Epithelial cell of prostate (primary cell): ENCODE results near the gene TNK2.
"Not testable (repeated sequence)": the region's sequence is repeated elsewhere in the genome, so short reads cannot be mapped to it uniquely, and the experiment has no call there.

Experiments used
- DNase-seq: peaks from one replicate; pipeline ENCODE4 v3.0.0-alpha.2; 2011; ENCODE audit warnings: low read depth, low spot score
- H3K27ac ChIP-seq: fragments of 450-650 bp; 2 replicates; pipeline ENCODE4 v1.5.1; 2017; ENCODE audit warnings: mild to moderate bottlenecking

TNK2 gene

DNA sequence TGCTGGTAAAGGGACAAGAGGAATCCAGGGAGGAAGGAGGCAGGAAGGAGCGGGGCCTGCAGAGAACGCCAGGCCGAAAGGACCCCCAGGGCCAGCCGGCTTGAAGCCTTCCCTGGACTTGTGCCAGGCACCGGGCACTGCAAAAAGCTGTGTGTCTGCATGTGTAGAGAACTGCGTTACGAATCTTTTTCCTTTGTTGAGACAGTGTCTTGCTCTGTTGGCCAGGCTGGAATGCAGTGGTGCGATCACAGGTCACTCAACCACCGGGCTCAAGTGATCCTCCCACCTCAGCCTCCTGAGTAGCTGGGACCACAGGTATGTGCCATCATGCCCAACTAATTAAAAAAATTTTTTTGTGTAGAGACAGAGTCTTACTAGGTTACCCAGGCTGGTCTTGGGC is 79.6 kb downstream of the TNK2 start:
- no peak overlapping the region for H3K27ac ChIP-seq
- DNase-seq: no peak

DNA sequence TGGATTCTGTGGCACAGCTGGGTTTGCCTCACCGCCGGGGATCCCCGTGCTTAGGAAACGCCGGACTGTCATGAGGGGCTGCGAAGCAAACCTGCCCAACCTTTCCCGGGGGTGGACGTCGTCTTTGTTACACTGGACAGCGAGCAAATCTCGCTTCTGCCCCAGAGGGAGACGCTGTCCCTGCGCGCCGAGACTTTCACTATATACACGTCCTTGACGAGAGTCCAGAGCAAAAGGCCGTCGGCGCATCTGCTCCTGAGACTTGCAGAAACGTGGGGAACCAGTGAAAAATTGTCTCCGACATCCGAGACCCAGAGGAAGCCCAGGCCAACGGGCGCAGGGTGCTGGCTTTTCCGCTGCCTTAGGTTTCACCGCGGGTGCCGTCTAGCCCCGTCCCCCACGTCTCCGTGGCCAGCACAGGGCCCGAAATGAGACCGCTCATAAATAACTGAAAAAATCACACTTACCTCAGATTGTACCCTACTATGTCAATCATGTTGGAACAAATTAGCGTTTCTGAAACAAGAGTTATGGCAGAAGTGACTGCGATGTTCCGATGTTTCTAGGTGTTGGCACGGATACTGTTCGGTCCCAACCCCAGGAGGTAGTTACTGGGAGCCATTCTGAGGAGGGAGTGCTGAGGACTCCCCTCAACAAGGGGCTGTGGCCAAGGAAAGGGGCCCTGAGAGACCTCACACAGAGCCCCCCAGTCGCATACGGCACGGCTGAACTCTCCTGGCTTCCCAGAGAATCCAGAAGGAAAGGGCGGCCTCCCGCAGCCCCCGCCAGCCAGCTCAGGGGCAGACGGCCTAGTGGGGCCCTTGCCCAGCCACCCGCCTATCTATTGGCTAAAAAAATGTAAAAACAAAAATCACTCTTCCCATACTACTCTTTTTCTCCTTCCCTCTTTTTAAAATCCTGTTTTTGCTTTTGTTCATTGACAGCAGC is 82.2 kb downstream of the TNK2 start:
- H3K27ac ChIP-seq: no peak overlapping the region
- DNase-seq: no peak

DNA sequence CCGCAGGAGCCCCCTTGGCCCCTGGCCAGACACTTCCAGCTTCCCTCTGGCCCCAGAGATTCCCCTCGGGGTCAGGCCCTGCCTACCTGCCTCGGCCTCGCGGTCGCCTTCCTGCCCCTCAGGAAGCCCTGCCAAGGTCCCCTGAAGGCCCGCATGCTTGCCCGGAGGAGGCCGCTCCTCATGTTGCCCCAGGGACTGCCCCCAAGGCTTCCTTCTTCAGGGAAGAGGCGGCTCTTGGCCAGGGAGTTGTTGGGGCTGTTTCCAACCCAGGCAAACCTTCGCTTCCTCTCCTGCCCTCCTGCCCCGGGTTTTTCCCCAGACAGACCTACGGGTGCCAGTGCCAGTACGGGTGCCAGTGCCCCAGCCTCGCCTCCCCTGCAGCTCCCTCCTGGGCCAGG is 83.2 kb downstream of the TNK2 start:
- no peak overlapping the region for H3K27ac ChIP-seq
- no peak for DNase-seq

DNA sequence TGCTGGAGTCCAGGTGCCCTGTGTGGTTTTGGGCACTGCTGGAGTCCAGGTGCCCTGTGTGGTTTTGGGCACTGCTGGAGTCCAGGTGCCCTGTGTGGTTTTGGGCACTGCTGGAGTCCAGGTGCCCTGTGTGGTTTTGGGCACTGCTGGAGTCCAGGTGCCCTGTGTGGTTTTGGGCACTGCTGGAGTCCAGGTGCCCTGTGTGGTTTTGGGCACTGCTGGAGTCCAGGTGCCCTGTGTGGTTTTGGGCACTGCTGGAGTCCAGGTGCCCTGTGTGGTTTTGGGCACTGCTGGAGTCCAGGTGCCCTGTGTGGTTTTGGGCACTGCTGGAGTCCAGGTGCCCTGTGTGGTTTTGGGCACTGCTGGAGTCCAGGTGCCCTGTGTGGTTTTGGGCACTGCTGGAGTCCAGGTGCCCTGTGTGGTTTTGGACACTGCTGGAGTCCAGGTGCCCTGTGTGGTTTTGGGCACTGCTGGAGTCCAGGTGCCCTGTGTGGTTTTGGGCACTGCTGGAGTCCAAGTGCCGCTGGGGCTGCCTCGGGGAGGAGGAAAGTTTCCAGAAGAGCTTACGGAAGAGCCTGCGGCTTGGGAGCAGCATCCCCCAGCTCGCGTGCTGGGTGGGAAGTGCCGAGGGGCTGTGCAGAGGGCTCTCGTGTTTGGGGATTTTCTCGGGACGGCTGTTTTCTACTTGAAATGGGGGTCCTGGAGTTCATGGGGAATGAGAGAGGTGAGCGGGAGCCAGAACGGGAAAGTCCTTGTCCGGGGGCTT is 83.7 kb downstream of the TNK2 start:
- H3K27ac ChIP-seq, DNase-seq: not testable (repeated sequence)

DNA sequence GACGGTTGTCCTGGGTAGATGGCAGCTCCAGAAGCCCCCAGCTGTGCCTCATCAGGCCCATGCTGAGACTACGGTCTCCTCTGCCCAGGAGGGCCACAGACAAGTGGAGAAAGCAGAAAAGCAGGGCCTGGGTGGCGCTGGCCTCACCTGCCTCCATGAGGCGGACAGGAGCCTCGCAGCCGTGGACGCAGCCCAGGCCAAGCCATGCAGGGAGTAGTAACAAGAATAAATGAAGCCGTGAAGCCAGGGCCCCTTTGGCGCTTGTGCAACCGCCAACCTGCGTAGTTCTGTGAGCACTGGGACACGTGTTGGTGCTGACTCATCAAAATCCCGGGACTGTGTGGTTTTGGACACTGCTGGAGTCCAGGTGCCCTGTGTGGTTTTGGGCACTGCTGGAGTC is 84.4 kb downstream of the TNK2 start:
- no peak for DNase-seq
- no peak overlapping the region for H3K27ac ChIP-seq

DNA sequence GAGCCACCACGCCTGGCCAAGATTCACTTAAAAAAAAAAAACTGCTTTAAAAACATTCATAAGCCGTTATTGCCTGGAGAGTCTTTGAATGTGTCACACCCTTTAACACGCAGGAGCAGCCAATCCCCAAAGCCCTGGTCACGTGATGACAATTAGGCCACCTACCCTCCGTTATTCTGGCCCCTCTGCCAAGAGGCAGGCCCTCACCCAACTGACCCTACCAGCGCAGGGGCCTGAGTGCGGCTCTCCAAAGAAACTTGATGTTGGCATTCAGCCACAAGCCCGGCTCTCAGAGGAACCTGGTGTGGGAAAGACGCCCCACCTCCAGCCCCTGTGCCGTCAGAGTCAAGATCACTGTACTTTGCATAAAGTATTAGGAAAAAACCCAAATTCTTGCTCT is 85.1 kb downstream of the TNK2 start:
- DNase-seq: no peak
- H3K27ac ChIP-seq: no peak overlapping the region

DNA sequence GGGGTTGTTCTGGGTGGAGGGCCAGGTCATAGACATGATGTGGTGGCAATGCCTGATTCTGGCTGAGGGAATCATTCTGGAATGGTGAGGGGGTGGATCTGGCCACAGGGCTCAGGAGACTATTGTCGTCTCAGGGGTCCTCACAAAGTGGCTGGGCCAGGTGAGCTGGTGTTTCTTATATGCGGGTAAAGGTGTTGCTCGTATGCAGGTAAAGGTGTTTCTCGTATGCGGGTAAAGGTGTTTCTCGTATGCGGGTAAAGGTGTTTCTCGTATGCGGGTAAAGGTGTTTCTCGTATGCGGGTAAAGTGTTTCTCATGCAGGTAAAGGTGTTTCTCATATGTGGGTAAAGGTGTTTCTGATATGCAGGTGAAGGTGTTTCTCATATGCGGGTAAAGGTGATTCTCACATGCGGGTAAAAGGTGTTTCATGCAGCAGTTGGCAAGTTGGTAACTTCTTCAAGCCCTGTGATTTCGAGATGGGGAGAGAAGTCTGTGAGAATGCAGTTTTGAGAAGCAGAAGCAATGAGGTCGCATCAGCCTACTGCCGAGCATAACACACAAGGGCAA is 86.1 kb downstream of the TNK2 start:
- DNase-seq: no peak
- H3K27ac ChIP-seq: no peak overlapping the region

DNA sequence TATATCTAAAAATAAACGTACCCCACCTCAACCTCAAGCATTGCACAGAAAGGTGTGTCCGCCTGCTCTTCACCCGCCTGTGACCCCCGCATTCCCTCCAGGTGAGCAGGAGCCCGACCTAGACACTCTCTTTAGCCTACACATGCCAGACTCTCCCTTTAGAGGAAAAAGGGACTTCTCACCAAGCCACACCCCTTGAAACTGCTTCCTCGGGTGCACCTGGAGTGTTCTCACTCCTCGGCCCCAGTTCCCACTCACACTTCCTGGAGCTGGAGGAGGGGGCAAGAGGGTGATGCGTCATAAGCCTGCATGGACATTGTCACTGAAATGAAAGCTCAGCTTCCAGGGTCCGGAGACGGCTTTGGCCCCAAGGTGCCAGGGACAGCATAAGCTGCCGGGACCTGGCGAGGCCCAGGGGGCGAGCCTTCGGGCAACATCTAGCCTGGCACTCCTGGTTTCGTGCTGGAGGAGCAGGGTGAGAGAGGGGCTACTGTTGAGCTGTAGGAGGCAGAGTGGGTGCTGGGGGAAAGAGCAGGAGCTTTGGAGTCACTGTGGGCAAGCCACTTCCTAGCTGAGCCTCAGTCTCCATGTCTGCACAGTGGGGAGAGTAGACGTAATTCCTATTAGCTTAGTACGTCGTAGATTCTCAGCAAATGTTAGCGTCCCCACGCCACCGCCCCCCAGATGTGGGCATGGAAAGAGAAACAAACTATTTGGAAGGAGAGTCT is 86.8 kb downstream of the TNK2 start:
- H3K27ac ChIP-seq: no peak overlapping the region
- no peak for DNase-seq

DNA sequence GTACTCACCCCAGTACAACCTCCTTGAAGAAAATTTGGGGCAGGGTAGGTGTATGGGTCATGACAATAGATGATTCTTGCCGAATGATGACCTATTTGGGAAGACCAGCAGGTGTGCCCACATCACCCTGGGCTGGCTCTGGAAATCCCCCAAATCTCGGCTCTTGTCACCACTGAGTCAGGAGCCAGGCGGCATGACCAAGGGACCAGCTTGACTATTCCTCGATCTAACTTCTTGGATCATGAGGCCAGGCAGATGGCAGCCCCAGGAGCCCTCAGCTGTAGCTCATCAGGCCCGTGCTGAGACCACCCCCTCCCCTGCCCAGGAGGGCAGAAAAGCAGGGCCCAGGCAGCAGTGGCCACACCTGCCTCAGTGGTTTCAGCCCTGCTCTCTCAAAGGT is 87.5 kb downstream of the TNK2 start:
- DNase-seq: no peak
- H3K27ac ChIP-seq: no peak overlapping the region

DNA sequence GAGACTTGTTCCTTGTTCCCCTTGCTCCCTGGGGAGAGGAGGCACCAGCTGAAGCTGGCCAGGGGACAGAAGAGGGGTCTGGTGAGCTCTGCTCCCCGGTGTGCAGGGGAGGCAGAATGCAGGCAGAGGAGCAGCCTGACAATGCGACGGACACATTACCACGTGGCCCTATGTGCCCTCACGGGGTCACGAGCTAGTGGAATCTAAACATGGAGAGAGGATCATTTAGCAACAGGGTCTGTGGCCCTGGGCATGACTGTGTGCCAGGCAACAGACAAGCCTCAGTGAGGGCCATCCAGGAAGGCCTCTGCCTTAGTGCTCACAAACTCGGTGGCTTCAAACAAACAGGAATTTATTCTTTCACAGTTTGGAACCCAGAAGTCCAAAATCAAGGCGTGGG is 88.2 kb downstream of the TNK2 start:
- H3K27ac ChIP-seq: no peak overlapping the region
- DNase-seq: no peak

DNA sequence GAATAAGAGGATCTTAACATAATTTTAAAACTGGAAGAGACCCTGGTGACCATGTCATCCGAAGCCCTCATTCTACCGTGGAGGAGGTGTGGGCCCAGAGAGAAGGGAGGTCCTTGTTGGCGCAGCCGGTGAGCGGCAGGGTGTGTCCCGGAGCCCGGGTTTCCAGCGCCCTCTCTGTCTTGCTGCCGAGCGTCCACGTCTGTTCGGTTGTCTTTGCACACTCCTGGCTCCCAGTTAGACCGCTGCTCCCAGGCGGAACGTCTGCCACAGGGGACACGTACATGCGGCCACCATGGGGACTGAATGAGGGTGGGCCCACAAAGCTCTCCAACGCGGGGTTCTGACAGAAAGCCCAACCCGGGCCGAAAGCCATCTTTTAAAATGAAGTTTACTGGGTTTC is 90.0 kb downstream of the TNK2 start:
- no peak for DNase-seq
- no peak overlapping the region for H3K27ac ChIP-seq

DNA sequence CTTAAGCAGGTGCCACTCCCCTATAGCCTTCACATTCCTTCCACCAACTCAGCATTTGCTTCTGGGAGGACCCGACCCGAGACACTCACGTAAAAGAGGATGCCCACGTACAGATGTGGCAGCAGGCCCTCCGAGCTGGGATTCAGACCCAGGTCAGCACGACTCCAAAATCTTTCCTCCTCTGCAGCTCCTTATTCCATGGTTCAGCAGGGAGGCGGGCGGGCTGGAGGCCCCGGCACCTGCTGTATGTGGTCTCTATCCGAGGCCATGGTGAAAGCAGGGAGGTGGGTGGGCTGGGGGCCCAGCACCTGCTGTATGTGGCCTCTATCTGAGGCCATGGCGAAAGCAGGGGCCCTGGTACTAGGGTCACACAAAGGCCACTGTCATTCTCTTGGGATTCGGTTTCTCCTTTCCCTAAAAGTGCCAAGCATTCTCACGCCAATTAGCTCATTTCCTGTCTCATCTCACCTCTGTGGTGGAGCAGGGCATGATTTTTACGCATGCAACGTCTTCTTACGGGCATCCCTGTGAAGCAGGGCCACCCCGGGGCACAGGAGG is 90.7 kb downstream of the TNK2 start:
- no peak overlapping the region for H3K27ac ChIP-seq
- DNase-seq: no peak

DNA sequence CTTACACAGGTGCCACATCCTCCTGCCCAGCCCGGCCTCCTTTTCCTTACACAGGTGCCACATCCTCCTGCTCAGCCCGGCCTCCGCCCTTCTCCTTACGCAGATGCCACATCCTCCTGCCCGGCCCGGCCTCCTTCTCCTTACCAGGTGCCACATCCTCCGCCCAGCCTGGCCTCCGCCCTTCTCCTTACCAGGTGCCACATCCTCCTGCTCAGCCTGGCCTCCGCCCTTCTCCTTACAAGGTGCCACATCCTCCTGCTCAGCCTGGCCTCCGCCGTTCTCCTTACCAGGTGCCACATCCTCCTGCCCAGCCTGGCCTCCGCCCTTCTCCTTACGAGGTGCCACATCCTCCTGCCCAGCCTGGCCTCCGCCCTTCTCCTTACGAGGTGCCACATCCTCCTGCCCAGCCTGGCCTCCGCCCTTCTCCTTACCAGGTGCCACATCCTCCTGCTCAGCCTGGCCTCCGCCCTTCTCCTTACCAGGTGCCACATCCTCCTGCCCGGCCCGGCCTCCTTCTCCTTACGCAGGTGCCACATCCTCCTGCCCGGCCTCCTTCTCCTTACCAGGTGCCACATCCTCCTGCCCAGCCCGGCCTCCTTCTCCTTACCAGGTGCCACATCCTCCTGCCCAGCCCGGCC is 92.0 kb downstream of the TNK2 start:
- DNase-seq, H3K27ac ChIP-seq: not testable (repeated sequence)

DNA sequence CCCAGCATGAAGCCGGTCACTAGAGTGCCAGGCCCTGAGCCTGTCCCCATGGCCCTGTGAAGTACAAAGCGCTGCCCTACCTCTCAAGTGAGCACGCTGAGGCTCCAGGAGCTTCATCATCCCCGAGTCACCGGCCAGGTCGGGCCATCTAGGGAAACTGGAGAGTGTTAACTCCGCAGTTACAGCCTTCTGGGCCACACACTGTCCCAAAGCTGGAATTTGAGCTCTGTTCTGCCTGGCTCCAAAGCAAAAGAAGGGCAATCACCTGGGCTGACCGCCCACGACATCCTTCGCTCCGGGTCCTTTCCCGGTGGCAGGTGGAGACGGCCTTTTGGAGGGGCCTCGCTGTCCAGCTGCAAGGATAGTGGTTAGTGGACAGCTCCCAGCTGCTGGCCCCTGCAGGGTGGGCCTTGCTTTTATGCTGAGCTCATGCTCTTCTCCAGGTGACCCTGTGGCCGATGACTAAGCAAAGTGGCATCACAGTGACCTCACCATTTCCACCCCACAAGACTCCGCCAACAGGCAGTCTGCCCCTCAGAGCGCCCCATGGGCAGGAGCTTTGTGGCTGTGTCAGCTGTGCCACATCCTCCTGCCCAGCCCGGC is 93.1 kb downstream of the TNK2 start:
- DNase-seq: no peak
- H3K27ac ChIP-seq: no peak overlapping the region

DNA sequence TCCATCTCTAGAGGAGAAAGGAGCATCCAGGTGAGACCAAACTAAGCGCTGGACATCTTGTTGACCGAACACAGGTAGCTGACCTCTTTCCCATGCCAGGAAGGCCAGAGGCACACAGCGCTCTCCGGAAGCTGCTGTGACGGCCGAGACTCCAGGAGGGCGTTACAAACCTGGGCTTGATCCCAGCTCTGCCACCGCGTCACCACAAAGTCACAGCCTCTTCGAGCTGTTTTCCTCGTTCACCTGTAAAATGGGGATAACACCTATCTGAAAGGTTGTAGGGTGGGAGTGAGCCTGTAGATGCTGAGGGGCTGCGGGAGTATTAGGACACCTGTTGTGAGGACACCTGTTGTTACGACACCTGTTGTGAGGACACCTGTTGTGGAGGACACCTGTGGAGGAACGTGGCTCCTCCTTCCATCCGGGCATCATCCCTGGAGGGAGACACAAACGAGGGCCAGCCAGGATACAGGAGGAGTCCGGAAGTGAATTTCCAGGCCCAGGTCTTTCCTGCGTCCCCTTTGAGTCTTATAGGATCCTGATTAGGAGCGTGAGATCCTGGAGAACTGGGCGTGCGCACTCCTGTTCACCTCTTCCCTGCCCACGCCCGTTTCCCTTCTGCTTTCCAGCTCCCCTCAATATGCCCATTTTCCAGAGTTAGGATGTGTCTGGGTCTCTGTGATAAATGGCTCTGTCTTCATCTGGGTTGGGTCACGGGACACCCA is 94.3 kb downstream of the TNK2 start:
- no peak for DNase-seq
- no peak overlapping the region for H3K27ac ChIP-seq
